GM21528 (cell line): ENCODE measurements around the gene ENTPD7.
"Not testable (repeated sequence)": the region's sequence is repeated elsewhere in the genome, so short reads cannot be mapped to it uniquely, and the experiment has no call there.

Source experiments
- ATAC-seq: cut with Tn5 transposase; IDR thresholded peaks from one replicate; pipeline ENCODE4 v1.9.1; 2021; ENCODE audit warnings: mild to moderate bottlenecking, moderate library complexity; ENCODE audit not compliant: unreplicated experiment, low FRiP score

The ENTPD7 gene

GRCh38 chr10:99659031-99659867 lies at the start of gene ENTPD7:
Gene ENTPD7, plus strand, starts transcription at chr10:99659509. Its CDS starts 448 bp downstream, at chr10:99659957.
- peak; percentile 99 for ATAC-seq

- no peak for ATAC-seq
These were observed 49.1 kb upstream of the ENTPD7 start for GRCh38 chr10:99610221-99610620.

GRCh38 chr10:99611326-99611725 lies 48.0 kb upstream of the ENTPD7 start:
- no peak for ATAC-seq

- no peak for ATAC-seq
These were observed 47.0 kb upstream of the ENTPD7 start for GRCh38 chr10:99612167-99612831.

- ATAC-seq: no peak
These were observed 43.9 kb upstream of the ENTPD7 start for GRCh38 chr10:99615426-99615825.

- ATAC-seq: no peak
These were observed 41.6 kb upstream of the ENTPD7 start for GRCh38 chr10:99617696-99618095.

GRCh38 chr10:99619090-99619800 lies 40.1 kb upstream of the ENTPD7 start:
- no peak for ATAC-seq

- ATAC-seq: peak; percentile 85
These were observed 39.2 kb upstream of the ENTPD7 start, which contains the start of gene SLC25A28 for GRCh38 chr10:99619851-99620710. Gene SLC25A28, minus strand, starts transcription at chr10:99620439. Its CDS starts 104 bp downstream, at chr10:99620335.

- ATAC-seq: peak; percentile 91
These were observed 38.4 kb upstream of the ENTPD7 start for GRCh38 chr10:99620711-99621453.

GRCh38 chr10:99621454-99622251 lies 37.7 kb upstream of the ENTPD7 start:
- no peak for ATAC-seq

- no peak for ATAC-seq
These were observed 35.4 kb upstream of the ENTPD7 start for GRCh38 chr10:99623919-99624318.

GRCh38 chr10:99625124-99625523 lies 34.2 kb upstream of the ENTPD7 start:
- not testable (repeated sequence) for ATAC-seq

- no peak for ATAC-seq
These were observed 30.2 kb upstream of the ENTPD7 start for GRCh38 chr10:99628923-99629624.

GRCh38 chr10:99629625-99629978 lies 29.7 kb upstream of the ENTPD7 start:
- no peak for ATAC-seq

GRCh38 chr10:99630433-99630832 lies 28.9 kb upstream of the ENTPD7 start:
- ATAC-seq: no peak

- ATAC-seq: no peak
These were observed 28.3 kb upstream of the ENTPD7 start for GRCh38 chr10:99630991-99631390.

GRCh38 chr10:99631496-99631895 lies 27.8 kb upstream of the ENTPD7 start:
- ATAC-seq: no peak

GRCh38 chr10:99633832-99634231 lies 25.5 kb upstream of the ENTPD7 start:
- no peak for ATAC-seq
